ENCODE data around the gene UBE2G2.

The UBE2G2 gene

GRCh38 chr21:44829507-44830092 is 28.0 kb upstream of the UBE2G2 start:
- no peak for TF ChIP-seq CTCF (conservative IDR thresholded peaks at IDR 0.05; ENCODE audit: low read depth, low read length)
- no peak overlapping the region for H3K4me3 ChIP-seq (ENCODE audit: low read depth, low read length)
- no peak for DNase-seq (ENCODE audit: low read depth)

GRCh38 chr21:44828362-44829056 is 26.9 kb upstream of the UBE2G2 start:
- H3K4me3 ChIP-seq (ENCODE audit: low read depth, low read length), result no peak overlapping the region
- no peak for TF ChIP-seq CTCF (conservative IDR thresholded peaks at IDR 0.05; ENCODE audit: low read depth, low read length)
- DNase-seq (ENCODE audit: low read depth), result no peak

- TF ChIP-seq CTCF (conservative IDR thresholded peaks at IDR 0.05; ENCODE audit: low read depth, low read length), result no peak
- no peak overlapping the region for H3K4me3 ChIP-seq (ENCODE audit: low read depth, low read length)
- DNase-seq (ENCODE audit: low read depth), result no peak
Observed at GRCh38 chr21:44823179-44823660, 21.6 kb upstream of the UBE2G2 start.

- DNase-seq (ENCODE audit: low read depth), result no peak
- H3K4me3 ChIP-seq (ENCODE audit: low read depth, low read length), result no peak overlapping the region
- TF ChIP-seq CTCF (conservative IDR thresholded peaks at IDR 0.05; ENCODE audit: low read depth, low read length), result no peak
Observed at GRCh38 chr21:44822484-44823178, 21.0 kb upstream of the UBE2G2 start.

GRCh38 chr21:44820851-44821250 is 19.2 kb upstream of the UBE2G2 start:
- DNase-seq (ENCODE audit: low read depth), result peak; percentile 46
- H3K4me3 ChIP-seq (ENCODE audit: low read depth, low read length), result no peak overlapping the region
- no peak for TF ChIP-seq CTCF (conservative IDR thresholded peaks at IDR 0.05; ENCODE audit: low read depth, low read length)

- no peak for DNase-seq (ENCODE audit: low read depth)
- H3K4me3 ChIP-seq (ENCODE audit: low read depth, low read length), result no peak overlapping the region
- no peak for TF ChIP-seq CTCF (conservative IDR thresholded peaks at IDR 0.05; ENCODE audit: low read depth, low read length)
Observed at GRCh38 chr21:44819283-44820243, 17.9 kb upstream of the UBE2G2 start.
